GM12878 (cell line): ENCODE measurements around the gene RREB1. TPM values are rescaled to one million over a fixed set of nuclear protein-coding genes. Genes with fewer than 3 reads are reported as not detected.

Source experiments
- ATAC-seq: fragments of 200-7000 bp; cut with Tn5 transposase; 3 replicates; pipeline ENCODE4 v1.9.1; 2020; ENCODE audit warnings: mild to moderate bottlenecking, moderate library complexity
- Bru-seq: library from RNA; stranded (reverse); fragments of 400-500 nt; gene quantifications from one replicate; lab custom pipeline; 2021; lab: Mats Ljungman, UMichigan
- BruChase-seq, 2 experiments: library from RNA; stranded (reverse); fragments of 400-500 nt; gene quantifications; one replicate each; lab custom pipeline; 2021; lab: Mats Ljungman, UMichigan
- BruUV-seq: library from RNA; stranded (reverse); fragments of 400-500 nt; replicated peaks from 2 replicates; lab custom pipeline; 2021; lab: Mats Ljungman, UMichigan
- CTCF ChIA-PET: fragments of 300-600 bp; sonication (Branson Sonifier 250); formaldehyde crosslinking; extraction: SDS; loops from one replicate; lab custom pipeline; 2021; ENCODE audit warnings: inconsistent platforms; lab: Yijun Ruan, JAX
- POLR2A ChIA-PET: fragments of 350-600 bp; formaldehyde crosslinking; extraction: SDS; loops from one replicate; lab custom pipeline; 2021; ENCODE audit warnings: inconsistent platforms; lab: Charles Lee
- RAD21 ChIA-PET: fragments of 300-600 bp; sonication (Branson Sonifier 250); formaldehyde crosslinking; loops from one replicate; lab custom pipeline; 2023; ENCODE audit warnings: antibody characterized with exemption; ENCODE audit not compliant: unreplicated experiment; lab: Charles Lee
- SMC1A ChIA-PET: fragments of 300-600 bp; sonication (Branson Sonifier 250); formaldehyde crosslinking; loops from one replicate; lab custom pipeline; 2023; ENCODE audit not compliant: unreplicated experiment, uncharacterized antibody; lab: Charles Lee
- DNase-seq: peaks from one replicate; pipeline ENCODE4 v3.0.0-alpha.2; 2011; ENCODE audit warnings: low read depth, low spot score
- FAIRE-seq: peaks from 3 replicates; lab custom pipeline; 2011; peaks lifted over from hg19 to GRCh38; lab: Jason Lieb, UNC
- H2AFZ ChIP-seq: 2 replicates; pipeline ENCODE4 v1.6.0; 2011; ENCODE audit warnings: low read depth, low read length, control low read depth; ENCODE audit not compliant: control insufficient read depth
- H3K27ac ChIP-seq: 2 replicates; pipeline ENCODE4 v1.5.1; 2011; ENCODE audit warnings: control low read depth; ENCODE audit not compliant: control insufficient read depth, insufficient read depth
- H3K27me3 ChIP-seq, 2 experiments: replicated peaks in 1 of 2; 2 replicates each; pipeline versions ENCODE4 v1.6.0 to v1.6.1; 2011; ENCODE audit warnings: low read length in 1 of 2; ENCODE audit not compliant: control insufficient read depth in 2 of 2, insufficient read depth in 2 of 2
- H3K36me3 ChIP-seq, 2 experiments: 2 replicates each; pipeline ENCODE4 v1.5.1; 2011; ENCODE audit warnings: low read length in 1 of 2; ENCODE audit not compliant: control insufficient read depth in 2 of 2, insufficient read depth in 2 of 2
- H3K4me1 ChIP-seq: 2 replicates; pipeline ENCODE4 v1.6.1; 2011; ENCODE audit warnings: mild to moderate bottlenecking, low read length, moderate library complexity, mixed read lengths; ENCODE audit not compliant: control insufficient read depth, insufficient read depth
- H3K4me2 ChIP-seq: 2 replicates; pipeline ENCODE4 v1.6.0; 2011; ENCODE audit warnings: control low read depth; ENCODE audit not compliant: control insufficient read depth, insufficient read depth
- H3K4me3 ChIP-seq: fragments of 200-600 bp; sonication (generic); 2 replicates; pipeline ENCODE4 v1.5.1; 2016
- H3K79me2 ChIP-seq: 2 replicates; pipeline ENCODE4 v1.6.0; 2011; ENCODE audit warnings: low read length; ENCODE audit not compliant: control insufficient read depth, insufficient read depth
- H3K9ac ChIP-seq: 2 replicates; pipeline ENCODE4 v1.8.0; 2011; ENCODE audit warnings: low read length, control low read depth, mixed read lengths; ENCODE audit not compliant: control insufficient read depth, insufficient read depth
- H3K9me3 ChIP-seq: replicated peaks from 3 replicates; pipeline ENCODE4 v1.5.1; 2011; ENCODE audit warnings: mild to moderate bottlenecking, low read length; ENCODE audit not compliant: control insufficient read depth, insufficient read depth
- H4K20me1 ChIP-seq: 2 replicates; pipeline ENCODE4 v1.6.0; 2011; ENCODE audit not compliant: control insufficient read depth, insufficient read depth
- ASH2L ChIP-seq: fragments of 300-600, 200-600 bp; sonication (generic); IDR thresholded peaks from 2 replicates; pipeline ENCODE4 v1.6.1; 2017; ENCODE audit warnings: low read depth, mild to moderate bottlenecking, borderline replicate concordance
- CHD1 ChIP-seq: IDR thresholded peaks from 2 replicates; pipeline ENCODE4 v1.6.1; 2012; ENCODE audit warnings: low read depth, low read length, improper control_type of control experiment
- CREB1 ChIP-seq: IDR thresholded peaks from 2 replicates; pipeline ENCODE4 v1.6.1; 2012; ENCODE audit warnings: low read depth, mild to moderate bottlenecking, inconsistent platforms
- EGR1 ChIP-seq, 2 experiments: IDR thresholded peaks; 1 replicate in 1 of 2; 2 replicates in 1 of 2; pipeline ENCODE4 v1.6.1; 2011 to 2012; ENCODE audit warnings: low read depth in 2 of 2, low read length in 2 of 2, borderline replicate concordance in 1 of 2, mild to moderate bottlenecking in 1 of 2, moderate library complexity in 1 of 2
- IRF4 ChIP-seq: IDR thresholded peaks from 2 replicates; pipeline ENCODE4 v1.6.1; 2011; ENCODE audit warnings: low read depth, low read length
- MTA3 ChIP-seq: IDR thresholded peaks from 2 replicates; pipeline ENCODE4 v1.6.1; 2012; ENCODE audit warnings: low read length, inconsistent platforms, borderline replicate concordance
- USF2 ChIP-seq: IDR thresholded peaks from 2 replicates; pipeline ENCODE4 v1.6.1; 2011; ENCODE audit warnings: low read depth, low read length, improper control_type of control experiment, borderline replicate concordance
- ZBTB40 ChIP-seq: fragments of 450-650 bp; IDR thresholded peaks from 2 replicates; pipeline ENCODE4 v1.6.1; 2016; ENCODE audit warnings: mild to moderate bottlenecking, moderate library complexity, borderline replicate concordance
- WGBS: methylation state at CpG from one replicate; pipeline ENCODE4 v1.1.6; 2016; ENCODE audit warnings: low lambda C conversion rate; ENCODE audit not compliant: insufficient replicate concordance, insufficient coverage; ENCODE audit errors: missing lambda C conversion rate; 5-methylcytosine and 5-hydroxymethylcytosine counted together
- in situ Hi-C: fragments of 300-500 bp; cut with MboI; formaldehyde crosslinking; loops from 9 replicates; pipeline ENCODE4 v1.14.3; 2018; ENCODE audit warnings: mixed read lengths
- intact Hi-C: fragments of 100-400 bp; cut with micrococcal nuclease; formaldehyde crosslinking; loops from one replicate; pipeline ENCODE4 v1.14.2; 2022; ENCODE audit not compliant: unreplicated experiment
- long read RNA-seq, 2 experiments: library from polyadenylated mRNA; unstranded; transcript quantifications; one replicate each; pipeline ENCODE4 v2.0.0, GENCODE V29; 2019 to 2020
- polyA minus RNA-seq, 3 experiments: library from RNA; depleted of rRNA, polyadenylated mRNA; stranded (reverse); fragments of >200 nt; gene quantifications; 2 replicates each; pipeline ENCODE4 v1.2.3, GENCODE V29; 2011
- polyA plus RNA-seq, 11 experiments: library from polyadenylated mRNA; depleted of rRNA in 4 of 11; unstranded in 6 of 11; stranded (reverse) in 5 of 11; fragments of >200 nt; fragmentation: Nextera tagmentation in 4 of 11; fragmentation: Illumina TruSeq in 1 of 11; extraction: Ambion mirVana in 4 of 11; extraction: Trizol in 1 of 11; gene quantifications; 1 replicate in 1 of 11; 2 replicates in 10 of 11; pipeline versions ENCODE4 v1.2.1 to v1.2.3, GENCODE V29; 2011 to 2016; ENCODE audit warnings: inconsistent platforms in 2 of 11, missing spikeins in 2 of 11, low read depth in 1 of 11
- total RNA-seq, 4 experiments: library from RNA; depleted of rRNA in 3 of 4; stranded (reverse); fragments of >200 nt in 3 of 4; fragmentation: Illumina TruSeq in 1 of 4; extraction: Trizol in 1 of 4; gene quantifications; 2 replicates each; pipeline versions ENCODE4 v1.2.1 to v1.2.3, GENCODE V29; 2013 to 2021

RREB1 gene, protein sequence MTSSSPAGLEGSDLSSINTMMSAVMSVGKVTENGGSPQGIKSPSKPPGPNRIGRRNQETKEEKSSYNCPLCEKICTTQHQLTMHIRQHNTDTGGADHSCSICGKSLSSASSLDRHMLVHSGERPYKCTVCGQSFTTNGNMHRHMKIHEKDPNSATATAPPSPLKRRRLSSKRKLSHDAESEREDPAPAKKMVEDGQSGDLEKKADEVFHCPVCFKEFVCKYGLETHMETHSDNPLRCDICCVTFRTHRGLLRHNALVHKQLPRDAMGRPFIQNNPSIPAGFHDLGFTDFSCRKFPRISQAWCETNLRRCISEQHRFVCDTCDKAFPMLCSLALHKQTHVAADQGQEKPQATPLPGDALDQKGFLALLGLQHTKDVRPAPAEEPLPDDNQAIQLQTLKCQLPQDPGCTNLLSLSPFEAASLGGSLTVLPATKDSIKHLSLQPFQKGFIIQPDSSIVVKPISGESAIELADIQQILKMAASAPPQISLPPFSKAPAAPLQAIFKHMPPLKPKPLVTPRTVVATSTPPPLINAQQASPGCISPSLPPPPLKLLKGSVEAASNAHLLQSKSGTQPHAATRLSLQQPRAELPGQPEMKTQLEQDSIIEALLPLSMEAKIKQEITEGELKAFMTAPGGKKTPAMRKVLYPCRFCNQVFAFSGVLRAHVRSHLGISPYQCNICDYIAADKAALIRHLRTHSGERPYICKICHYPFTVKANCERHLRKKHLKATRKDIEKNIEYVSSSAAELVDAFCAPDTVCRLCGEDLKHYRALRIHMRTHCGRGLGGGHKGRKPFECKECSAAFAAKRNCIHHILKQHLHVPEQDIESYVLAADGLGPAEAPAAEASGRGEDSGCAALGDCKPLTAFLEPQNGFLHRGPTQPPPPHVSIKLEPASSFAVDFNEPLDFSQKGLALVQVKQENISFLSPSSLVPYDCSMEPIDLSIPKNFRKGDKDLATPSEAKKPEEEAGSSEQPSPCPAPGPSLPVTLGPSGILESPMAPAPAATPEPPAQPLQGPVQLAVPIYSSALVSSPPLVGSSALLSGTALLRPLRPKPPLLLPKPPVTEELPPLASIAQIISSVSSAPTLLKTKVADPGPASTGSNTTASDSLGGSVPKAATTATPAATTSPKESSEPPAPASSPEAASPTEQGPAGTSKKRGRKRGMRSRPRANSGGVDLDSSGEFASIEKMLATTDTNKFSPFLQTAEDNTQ (N-terminal part only)
- 160 and 173 TPM in 2 replicates for total RNA-seq (2013; cell fraction: nucleolus; rRNA removed)
- 12.3 and 14.9 TPM in 2 replicates for total RNA-seq (2014; rRNA removed)
- total RNA-seq (2014; rRNA removed; fragmentation: Illumina TruSeq; extraction: Trizol), result 12.4 and 12.5 TPM in 2 replicates
- 27.3 and 30.3 TPM in 2 replicates for total RNA-seq (2021)
- polyA plus RNA-seq (2011; ENCODE audit: low read depth), result 5.8 TPM
- polyA plus RNA-seq (2011; rRNA removed), result 2.9 and 3.1 TPM in 2 replicates
- polyA plus RNA-seq (2011; cell fraction: cytosol; rRNA removed), result 2.9 and 4.9 TPM in 2 replicates
- 13.5 and 17.6 TPM in 2 replicates for polyA plus RNA-seq (2011; cell fraction: nucleus; rRNA removed)
- polyA plus RNA-seq (2012), result 11.1 and 11.2 TPM in 2 replicates
- 4.4 and 7.2 TPM in 2 replicates for polyA plus RNA-seq (2014; fragmentation: Illumina TruSeq; extraction: Trizol)
- polyA plus RNA-seq (2014; fragmentation: Nextera tagmentation; extraction: Ambion mirVana), result 1 to 10 TPM; 1.9 to 2.1 TPM
- polyA plus RNA-seq (2014; rRNA removed), result 9.3 and 11.3 TPM in 2 replicates
- polyA plus RNA-seq (2016; fragmentation: Nextera tagmentation; extraction: Ambion mirVana), result 1 to 10 TPM; 7.9 to 9.9 TPM
- polyA minus RNA-seq (2011; rRNA and poly(A)+ RNA removed), result 39.6 and 43.2 TPM in 2 replicates
- polyA minus RNA-seq (2011; cell fraction: cytosol; rRNA and poly(A)+ RNA removed), result 10.9 and 14.4 TPM in 2 replicates
- 39.0 and 65.1 TPM in 2 replicates for polyA minus RNA-seq (2011; cell fraction: nucleus; rRNA and poly(A)+ RNA removed)
- percentile 94 among the genes with signal in this experiment for Bru-seq, nascent RNA
- percentile 92 among the genes with signal in this experiment for BruChase-seq, experiment 1, labeled RNA remaining after a 6-hour chase
- BruChase-seq, experiment 2, labeled RNA remaining after a 2-hour chase, result percentile 90 among the genes with signal in this experiment
- long read RNA-seq, experiment 1, partial matches to known transcripts, result 0 of 1 reads
- long read RNA-seq, experiment 1, other reads (novel, unspliced or antisense), result 1 of 1 reads
- long read RNA-seq, experiment 2, partial matches to known transcripts, result 0 of 8 reads
- long read RNA-seq, experiment 2, other reads (novel, unspliced or antisense), result 8 of 8 reads

DNA sequence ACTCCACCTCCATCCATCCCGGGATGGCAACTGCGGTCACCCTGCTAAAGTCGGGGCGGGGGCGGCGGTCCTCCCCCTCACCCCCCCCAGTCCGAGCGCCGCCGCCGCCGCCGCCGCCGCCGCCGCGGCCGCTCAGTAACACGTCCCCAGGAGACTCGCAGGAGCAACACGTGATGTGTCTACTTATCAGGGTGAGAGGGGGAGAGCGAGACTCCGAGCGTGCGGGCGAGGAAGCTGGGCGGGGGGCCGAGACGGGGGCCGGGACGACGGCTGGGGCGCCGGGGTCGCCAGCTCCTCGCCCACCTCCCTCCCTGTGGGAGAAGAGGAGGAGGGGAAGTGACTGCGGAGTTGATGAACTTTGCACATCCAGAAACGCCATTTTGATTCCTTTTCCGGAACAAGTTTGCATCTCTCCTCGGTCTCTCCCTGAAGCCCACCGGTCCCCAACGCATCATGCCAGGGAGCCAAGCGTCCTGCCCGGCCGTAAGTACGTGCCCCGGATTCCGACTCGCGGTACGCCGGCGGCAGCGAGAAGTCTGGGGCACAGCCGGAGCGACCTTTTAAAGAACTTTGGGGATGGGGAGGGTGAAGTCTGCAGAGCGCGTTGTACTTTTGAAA is at the start of gene RREB1:
Gene RREB1 (plus strand): TSS at position 384 of the 618 bp plus-strand sequence. CDS start 73,951 bp downstream, outside the sequence.
- Histone ChIP-seq H2AFZ (peak within 1 kb of the TSS; percentile 88), H3K36me3 (no peaks in the 10 kb centered on the region), H4K20me1 (peaks cover 2% of the 10 kb centered on the region; the same call in 1 of the 2 replicates), H3K4me1 (peaks cover 5% of the 10 kb centered on the region), H3K79me2 (peaks cover 58% of the 10 kb centered on the region), H3K27ac (peak within 1 kb of the TSS; percentile 94), H3K27me3 (no peaks in the 10 kb centered on the region), H3K9ac (peak within 1 kb of the TSS; percentile 93), H3K9me3 (no peaks in the 10 kb centered on the region), H3K4me3 (peak within 1 kb of the TSS; percentile 97), H3K4me2 (peak within 1 kb of the TSS; percentile 61)
- in situ Hi-C loops, result no loop called here
- FAIRE-seq, result no peak
- TSS peak; percentile 37 for BruUV-seq
- WGBS, result under 1% methylated on average over 21 of the region's 59 CpGs
- POLR2A ChIA-PET, result interaction anchor here (1.3 kb wide), 1 partner anchor 129 kb away, joined by 3 read pairs; no protein-coding TSS in a partner anchor
- no peak for DNase-seq
- CTCF ChIA-PET, result interaction anchor here (0.6 kb wide), 1 partner anchor 424 kb away, joined by 3 read pairs; no protein-coding TSS in a partner anchor
- RAD21 ChIA-PET, result interaction anchor here (1.0 to 2.6 kb wide), 4 partner anchors 21 to 128 kb away, joined by 4 to 19 read pairs (median 6); no protein-coding TSS in a partner anchor
- intact Hi-C loops, result loop anchor here (2.0 to 5.0 kb wide), 2 partner anchors 47 to 130 kb away; no protein-coding TSS in a partner anchor
- SMC1A ChIA-PET, result interaction anchor here (0.7 to 1.3 kb wide), 4 partner anchors 20 to 319 kb away, joined by 3 to 6 read pairs (median 4); no protein-coding TSS in a partner anchor
- ATAC-seq, result peak; percentile 76
- TF ChIP-seq CHD1, result no peak
- peak in 1 of 2 experiments; percentile 62; a peak in 1 of 3 replicates for TF ChIP-seq EGR1 (IDR thresholded peaks at IDR 0.05; ENCODE audit: borderline replicate concordance in 1 of 2, low read depth in 2 of 2, low read length in 2 of 2)
- no peak for TF ChIP-seq IRF4
- TF ChIP-seq ASH2L, result no peak
- peak; percentile 30; the same call in 1 of the 2 replicates for TF ChIP-seq USF2
- TF ChIP-seq CREB1, result 0 out of 2 replicates have a peak, but pooled peaks have one; percentile 11
- no peak for TF ChIP-seq ZBTB40
- TF ChIP-seq MTA3, result no peak
